Activated CD4-positive, alpha-beta T cell treated with anti-CD3 and anti-CD28 coated beads for 4 hours (primary cell): ENCODE measurements around the gene SOCS3.
"Not testable (repeated sequence)": the region's sequence is repeated elsewhere in the genome, so short reads cannot be mapped to it uniquely, and the experiment has no call there.

Source experiments
- DNase-seq, 2 donors: peaks; one replicate each; pipeline ENCODE4 v3.0.0-alpha.2; 2020

The SOCS3 gene

GRCh38 chr17:78325076-78325687 is 34.7 kb downstream of the SOCS3 start:
- DNase-seq = no peak

GRCh38 chr17:78324391-78325075 is 35.3 kb downstream of the SOCS3 start:
- no peak for DNase-seq

- DNase-seq = no peak
Observed at GRCh38 chr17:78323826-78324390, 36.0 kb downstream of the SOCS3 start.

- DNase-seq = no peak
Observed at GRCh38 chr17:78322858-78323455, 36.9 kb downstream of the SOCS3 start.

- no peak for DNase-seq
Observed at GRCh38 chr17:78322327-78322857, 37.5 kb downstream of the SOCS3 start.

GRCh38 chr17:78318843-78319242 is 41.0 kb downstream of the SOCS3 start:
- no peak for DNase-seq

GRCh38 chr17:78318407-78318806 is 41.5 kb downstream of the SOCS3 start:
- no peak for DNase-seq

- DNase-seq = no peak
Observed at GRCh38 chr17:78317794-78318400, 42.0 kb downstream of the SOCS3 start.

GRCh38 chr17:78316867-78317789 is 42.7 kb downstream of the SOCS3 start:
- DNase-seq = no peak

GRCh38 chr17:78316115-78316866 is 43.6 kb downstream of the SOCS3 start:
- DNase-seq = no peak

GRCh38 chr17:78315355-78316114 is 44.3 kb downstream of the SOCS3 start:
- DNase-seq = peak; percentile 71 to 72

- DNase-seq = no peak
Observed at GRCh38 chr17:78314683-78315354, 45.1 kb downstream of the SOCS3 start.

GRCh38 chr17:78313735-78314648 is 45.9 kb downstream of the SOCS3 start:
- DNase-seq = peak; percentile 68 to 71

GRCh38 chr17:78309659-78310255 is 50.1 kb downstream of the SOCS3 start:
- not testable (repeated sequence) for DNase-seq

GRCh38 chr17:78307887-78308638 is 51.8 kb downstream of the SOCS3 start:
- no peak for DNase-seq

GRCh38 chr17:78306913-78307312 is 53.0 kb downstream of the SOCS3 start:
- no peak for DNase-seq
